Measurements from ENCODE around the gene NEMF.

DNA sequence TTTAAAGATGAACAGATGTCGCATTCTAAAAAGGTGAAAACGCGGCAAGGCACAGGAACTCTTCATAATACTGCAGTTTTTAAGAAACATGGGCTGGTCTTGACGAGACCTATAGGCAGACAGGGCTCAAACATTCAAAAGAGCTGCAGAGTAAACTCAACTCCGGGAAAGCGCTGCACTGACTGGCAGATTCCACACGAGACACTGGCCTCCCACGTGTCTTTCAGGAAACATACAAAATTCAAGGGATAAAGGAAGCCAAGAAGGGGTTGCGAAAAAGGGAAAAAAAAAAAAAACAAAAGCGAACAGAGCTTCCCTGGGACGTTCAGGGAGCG, 39.7 kb upstream of the NEMF start:
- TF ChIP-seq, protein P1, sequence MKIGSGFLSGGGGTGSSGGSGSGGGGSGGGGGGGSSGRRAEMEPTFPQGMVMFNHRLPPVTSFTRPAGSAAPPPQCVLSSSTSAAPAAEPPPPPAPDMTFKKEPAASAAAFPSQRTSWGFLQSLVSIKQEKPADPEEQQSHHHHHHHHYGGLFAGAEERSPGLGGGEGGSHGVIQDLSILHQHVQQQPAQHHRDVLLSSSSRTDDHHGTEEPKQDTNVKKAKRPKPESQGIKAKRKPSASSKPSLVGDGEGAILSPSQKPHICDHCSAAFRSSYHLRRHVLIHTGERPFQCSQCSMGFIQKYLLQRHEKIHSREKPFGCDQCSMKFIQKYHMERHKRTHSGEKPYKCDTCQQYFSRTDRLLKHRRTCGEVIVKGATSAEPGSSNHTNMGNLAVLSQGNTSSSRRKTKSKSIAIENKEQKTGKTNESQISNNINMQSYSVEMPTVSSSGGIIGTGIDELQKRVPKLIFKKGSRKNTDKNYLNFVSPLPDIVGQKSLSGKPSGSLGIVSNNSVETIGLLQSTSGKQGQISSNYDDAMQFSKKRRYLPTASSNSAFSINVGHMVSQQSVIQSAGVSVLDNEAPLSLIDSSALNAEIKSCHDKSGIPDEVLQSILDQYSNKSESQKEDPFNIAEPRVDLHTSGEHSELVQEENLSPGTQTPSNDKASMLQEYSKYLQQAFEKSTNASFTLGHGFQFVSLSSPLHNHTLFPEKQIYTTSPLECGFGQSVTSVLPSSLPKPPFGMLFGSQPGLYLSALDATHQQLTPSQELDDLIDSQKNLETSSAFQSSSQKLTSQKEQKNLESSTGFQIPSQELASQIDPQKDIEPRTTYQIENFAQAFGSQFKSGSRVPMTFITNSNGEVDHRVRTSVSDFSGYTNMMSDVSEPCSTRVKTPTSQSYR (CRISPR knock-in tag; IDR thresholded peaks at IDR 0.05): no peak
- TF ChIP-seq SP1 (CRISPR knock-in tag; conservative IDR thresholded peaks at IDR 0.05): no peak
- TF ChIP-seq, protein P2, sequence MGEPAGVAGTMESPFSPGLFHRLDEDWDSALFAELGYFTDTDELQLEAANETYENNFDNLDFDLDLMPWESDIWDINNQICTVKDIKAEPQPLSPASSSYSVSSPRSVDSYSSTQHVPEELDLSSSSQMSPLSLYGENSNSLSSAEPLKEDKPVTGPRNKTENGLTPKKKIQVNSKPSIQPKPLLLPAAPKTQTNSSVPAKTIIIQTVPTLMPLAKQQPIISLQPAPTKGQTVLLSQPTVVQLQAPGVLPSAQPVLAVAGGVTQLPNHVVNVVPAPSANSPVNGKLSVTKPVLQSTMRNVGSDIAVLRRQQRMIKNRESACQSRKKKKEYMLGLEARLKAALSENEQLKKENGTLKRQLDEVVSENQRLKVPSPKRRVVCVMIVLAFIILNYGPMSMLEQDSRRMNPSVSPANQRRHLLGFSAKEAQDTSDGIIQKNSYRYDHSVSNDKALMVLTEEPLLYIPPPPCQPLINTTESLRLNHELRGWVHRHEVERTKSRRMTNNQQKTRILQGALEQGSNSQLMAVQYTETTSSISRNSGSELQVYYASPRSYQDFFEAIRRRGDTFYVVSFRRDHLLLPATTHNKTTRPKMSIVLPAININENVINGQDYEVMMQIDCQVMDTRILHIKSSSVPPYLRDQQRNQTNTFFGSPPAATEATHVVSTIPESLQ (CRISPR knock-in tag; IDR thresholded peaks at IDR 0.05): no peak
- TF ChIP-seq, protein P3, sequence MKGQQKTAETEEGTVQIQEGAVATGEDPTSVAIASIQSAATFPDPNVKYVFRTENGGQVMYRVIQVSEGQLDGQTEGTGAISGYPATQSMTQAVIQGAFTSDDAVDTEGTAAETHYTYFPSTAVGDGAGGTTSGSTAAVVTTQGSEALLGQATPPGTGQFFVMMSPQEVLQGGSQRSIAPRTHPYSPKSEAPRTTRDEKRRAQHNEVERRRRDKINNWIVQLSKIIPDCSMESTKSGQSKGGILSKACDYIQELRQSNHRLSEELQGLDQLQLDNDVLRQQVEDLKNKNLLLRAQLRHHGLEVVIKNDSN (CRISPR knock-in tag; IDR thresholded peaks at IDR 0.05): no peak
- TF ChIP-seq JUN (CRISPR knock-in tag; IDR thresholded peaks at IDR 0.05): no peak
- TF ChIP-seq, protein P4, sequence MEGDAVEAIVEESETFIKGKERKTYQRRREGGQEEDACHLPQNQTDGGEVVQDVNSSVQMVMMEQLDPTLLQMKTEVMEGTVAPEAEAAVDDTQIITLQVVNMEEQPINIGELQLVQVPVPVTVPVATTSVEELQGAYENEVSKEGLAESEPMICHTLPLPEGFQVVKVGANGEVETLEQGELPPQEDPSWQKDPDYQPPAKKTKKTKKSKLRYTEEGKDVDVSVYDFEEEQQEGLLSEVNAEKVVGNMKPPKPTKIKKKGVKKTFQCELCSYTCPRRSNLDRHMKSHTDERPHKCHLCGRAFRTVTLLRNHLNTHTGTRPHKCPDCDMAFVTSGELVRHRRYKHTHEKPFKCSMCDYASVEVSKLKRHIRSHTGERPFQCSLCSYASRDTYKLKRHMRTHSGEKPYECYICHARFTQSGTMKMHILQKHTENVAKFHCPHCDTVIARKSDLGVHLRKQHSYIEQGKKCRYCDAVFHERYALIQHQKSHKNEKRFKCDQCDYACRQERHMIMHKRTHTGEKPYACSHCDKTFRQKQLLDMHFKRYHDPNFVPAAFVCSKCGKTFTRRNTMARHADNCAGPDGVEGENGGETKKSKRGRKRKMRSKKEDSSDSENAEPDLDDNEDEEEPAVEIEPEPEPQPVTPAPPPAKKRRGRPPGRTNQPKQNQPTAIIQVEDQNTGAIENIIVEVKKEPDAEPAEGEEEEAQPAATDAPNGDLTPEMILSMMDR (IDR thresholded peaks at IDR 0.05): no peak
- TF ChIP-seq, protein P5, sequence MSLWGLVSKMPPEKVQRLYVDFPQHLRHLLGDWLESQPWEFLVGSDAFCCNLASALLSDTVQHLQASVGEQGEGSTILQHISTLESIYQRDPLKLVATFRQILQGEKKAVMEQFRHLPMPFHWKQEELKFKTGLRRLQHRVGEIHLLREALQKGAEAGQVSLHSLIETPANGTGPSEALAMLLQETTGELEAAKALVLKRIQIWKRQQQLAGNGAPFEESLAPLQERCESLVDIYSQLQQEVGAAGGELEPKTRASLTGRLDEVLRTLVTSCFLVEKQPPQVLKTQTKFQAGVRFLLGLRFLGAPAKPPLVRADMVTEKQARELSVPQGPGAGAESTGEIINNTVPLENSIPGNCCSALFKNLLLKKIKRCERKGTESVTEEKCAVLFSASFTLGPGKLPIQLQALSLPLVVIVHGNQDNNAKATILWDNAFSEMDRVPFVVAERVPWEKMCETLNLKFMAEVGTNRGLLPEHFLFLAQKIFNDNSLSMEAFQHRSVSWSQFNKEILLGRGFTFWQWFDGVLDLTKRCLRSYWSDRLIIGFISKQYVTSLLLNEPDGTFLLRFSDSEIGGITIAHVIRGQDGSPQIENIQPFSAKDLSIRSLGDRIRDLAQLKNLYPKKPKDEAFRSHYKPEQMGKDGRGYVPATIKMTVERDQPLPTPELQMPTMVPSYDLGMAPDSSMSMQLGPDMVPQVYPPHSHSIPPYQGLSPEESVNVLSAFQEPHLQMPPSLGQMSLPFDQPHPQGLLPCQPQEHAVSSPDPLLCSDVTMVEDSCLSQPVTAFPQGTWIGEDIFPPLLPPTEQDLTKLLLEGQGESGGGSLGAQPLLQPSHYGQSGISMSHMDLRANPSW (CRISPR knock-in tag; conservative IDR thresholded peaks at IDR 0.05; ENCODE audit: low read depth): no peak
- no peak for TF ChIP-seq ZNF263 (CRISPR knock-in tag; IDR thresholded peaks at IDR 0.05; ENCODE audit: low read depth)
